SU-DHL-6 (cell line): Measurements from ENCODE around the gene ADGRB3.
"Not testable (repeated sequence)": the region's sequence is repeated elsewhere in the genome, so short reads cannot be mapped to it uniquely, and the experiment has no call there.

ENCODE experiments used
- H2AFZ ChIP-seq: fragments of 200-600 bp; sonication (generic); 2 replicates; pipeline ENCODE4 v1.6.1; 2014; ENCODE audit warnings: low read depth, mild to moderate bottlenecking, moderate library complexity, mixed read lengths, antibody characterized with exemption, low read length; ENCODE audit not compliant: severe bottlenecking
- H3F3A ChIP-seq: fragments of 200-600 bp; shearing (Covaris generic); 2 replicates; pipeline ENCODE4 v1.6.0; 2016; ENCODE audit warnings: antibody characterized with exemption, mild to moderate bottlenecking; ENCODE audit not compliant: insufficient read depth
- H3K27ac ChIP-seq: fragments of 200-600 bp; sonication (generic); 2 replicates; pipeline ENCODE4 v1.5.1; 2016; ENCODE audit warnings: low read depth, mild to moderate bottlenecking, low read length, moderate library complexity, mixed read lengths
- H3K27me3 ChIP-seq: fragments of 200-600 bp; sonication (generic), shearing (Covaris generic); 2 replicates; pipeline ENCODE4 v1.6.0; 2014; ENCODE audit warnings: mild to moderate bottlenecking, low read length
- H3K36me3 ChIP-seq: fragments of 200-600 bp; sonication (generic); 2 replicates; pipeline ENCODE4 v1.6.1; 2014; ENCODE audit warnings: mild to moderate bottlenecking, low read length, mixed read lengths
- H3K4me2 ChIP-seq: fragments of 300-600, 200-600 bp; shearing (Covaris generic), sonication (generic); 2 replicates; pipeline ENCODE4 v1.6.0; 2014; ENCODE audit warnings: low read length, low read depth, mild to moderate bottlenecking; ENCODE audit not compliant: poor library complexity, severe bottlenecking
- H3K4me3 ChIP-seq: fragments of 200-600 bp; sonication (generic); 2 replicates; pipeline ENCODE4 v1.5.1; 2014; ENCODE audit warnings: antibody characterized with exemption, low read length, mild to moderate bottlenecking, mixed read lengths; ENCODE audit not compliant: insufficient read depth, poor library complexity, severe bottlenecking
- H3K79me2 ChIP-seq: fragments of 200-600 bp; sonication (generic); 2 replicates; pipeline ENCODE4 v1.6.1; 2014; ENCODE audit warnings: mild to moderate bottlenecking, low read length, moderate library complexity; ENCODE audit not compliant: insufficient read depth
- H3K9ac ChIP-seq: fragments of 200-600 bp; sonication (generic); 2 replicates; pipeline ENCODE4 v1.7.0; 2014; ENCODE audit warnings: mild to moderate bottlenecking, low read length
- H3K9me2 ChIP-seq: fragments of 200-600 bp; sonication (generic); replicated peaks from 2 replicates; pipeline ENCODE4 v1.6.1; 2014; ENCODE audit warnings: low read length; ENCODE audit not compliant: insufficient read depth
- H3K9me3 ChIP-seq: fragments of 200-600 bp; sonication (generic); 2 replicates; pipeline ENCODE4 v1.6.1; 2014; ENCODE audit warnings: low read length, mixed read lengths; ENCODE audit not compliant: insufficient read depth
- H4K20me1 ChIP-seq: fragments of 200-600 bp; sonication (generic); 2 replicates; pipeline ENCODE4 v1.6.1; 2014; ENCODE audit warnings: low read depth, mild to moderate bottlenecking, antibody characterized with exemption, low read length, moderate library complexity, mixed read lengths
- EZH2phosphoT487 ChIP-seq: fragments of 200-600 bp; sonication (generic), shearing (Covaris generic); conservative IDR thresholded peaks from 2 replicates; pipeline ENCODE4 v1.6.1; 2018; ENCODE audit warnings: mild to moderate bottlenecking, antibody characterized with exemption, low read length, moderate library complexity, mixed read lengths
- TF ChIP-seq, protein P1 (sequence below): fragments of 200-600 bp; sonication (generic); IDR thresholded peaks from one replicate; pipeline ENCODE4 v1.5.1; 2017; ENCODE audit warnings: antibody characterized with exemption, mild to moderate bottlenecking, low read length, moderate library complexity; ENCODE audit not compliant: insufficient read depth, poor library complexity, severe bottlenecking

The ADGRB3 gene

DNA sequence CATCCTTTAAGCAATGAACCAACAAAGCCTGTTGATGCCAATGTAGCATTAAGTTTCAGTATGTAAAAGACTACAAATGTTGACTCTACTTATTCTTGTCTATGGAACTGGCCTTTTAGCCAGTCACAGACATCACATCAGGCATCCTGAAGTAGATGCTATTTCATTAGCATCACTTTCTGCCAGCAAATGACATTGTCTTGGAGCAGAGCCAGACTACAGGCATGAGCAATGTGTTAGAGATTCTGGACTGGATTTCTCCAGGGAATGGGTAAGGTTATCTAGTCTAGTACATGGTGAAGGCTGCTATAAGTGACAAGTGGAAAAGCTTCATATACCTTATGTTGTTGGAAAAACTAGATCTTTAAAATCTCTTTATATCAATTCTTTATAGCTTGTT, 142.9 kb downstream of the ADGRB3 start:
- no peaks in the 10 kb centered on the region for H3K9me3 ChIP-seq
- TF ChIP-seq, protein P1, sequence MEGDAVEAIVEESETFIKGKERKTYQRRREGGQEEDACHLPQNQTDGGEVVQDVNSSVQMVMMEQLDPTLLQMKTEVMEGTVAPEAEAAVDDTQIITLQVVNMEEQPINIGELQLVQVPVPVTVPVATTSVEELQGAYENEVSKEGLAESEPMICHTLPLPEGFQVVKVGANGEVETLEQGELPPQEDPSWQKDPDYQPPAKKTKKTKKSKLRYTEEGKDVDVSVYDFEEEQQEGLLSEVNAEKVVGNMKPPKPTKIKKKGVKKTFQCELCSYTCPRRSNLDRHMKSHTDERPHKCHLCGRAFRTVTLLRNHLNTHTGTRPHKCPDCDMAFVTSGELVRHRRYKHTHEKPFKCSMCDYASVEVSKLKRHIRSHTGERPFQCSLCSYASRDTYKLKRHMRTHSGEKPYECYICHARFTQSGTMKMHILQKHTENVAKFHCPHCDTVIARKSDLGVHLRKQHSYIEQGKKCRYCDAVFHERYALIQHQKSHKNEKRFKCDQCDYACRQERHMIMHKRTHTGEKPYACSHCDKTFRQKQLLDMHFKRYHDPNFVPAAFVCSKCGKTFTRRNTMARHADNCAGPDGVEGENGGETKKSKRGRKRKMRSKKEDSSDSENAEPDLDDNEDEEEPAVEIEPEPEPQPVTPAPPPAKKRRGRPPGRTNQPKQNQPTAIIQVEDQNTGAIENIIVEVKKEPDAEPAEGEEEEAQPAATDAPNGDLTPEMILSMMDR: no peak
- TF ChIP-seq EZH2phosphoT487: no peak
- no peaks in the 10 kb centered on the region for H3K36me3 ChIP-seq
- no peaks in the 10 kb centered on the region for H4K20me1 ChIP-seq
- no peaks in the 10 kb centered on the region for H3K27me3 ChIP-seq
- H3K4me2 ChIP-seq: no peak overlapping the region
- no peak overlapping the region for H3K27ac ChIP-seq
- H3K9me2 ChIP-seq: no peaks in the 10 kb centered on the region
- no peak overlapping the region for H3K9ac ChIP-seq
- H3K4me3 ChIP-seq: no peak overlapping the region
- H3K79me2 ChIP-seq: no peaks in the 10 kb centered on the region
- no peaks in the 10 kb centered on the region for H3F3A ChIP-seq
- H2AFZ ChIP-seq: no peak overlapping the region

DNA sequence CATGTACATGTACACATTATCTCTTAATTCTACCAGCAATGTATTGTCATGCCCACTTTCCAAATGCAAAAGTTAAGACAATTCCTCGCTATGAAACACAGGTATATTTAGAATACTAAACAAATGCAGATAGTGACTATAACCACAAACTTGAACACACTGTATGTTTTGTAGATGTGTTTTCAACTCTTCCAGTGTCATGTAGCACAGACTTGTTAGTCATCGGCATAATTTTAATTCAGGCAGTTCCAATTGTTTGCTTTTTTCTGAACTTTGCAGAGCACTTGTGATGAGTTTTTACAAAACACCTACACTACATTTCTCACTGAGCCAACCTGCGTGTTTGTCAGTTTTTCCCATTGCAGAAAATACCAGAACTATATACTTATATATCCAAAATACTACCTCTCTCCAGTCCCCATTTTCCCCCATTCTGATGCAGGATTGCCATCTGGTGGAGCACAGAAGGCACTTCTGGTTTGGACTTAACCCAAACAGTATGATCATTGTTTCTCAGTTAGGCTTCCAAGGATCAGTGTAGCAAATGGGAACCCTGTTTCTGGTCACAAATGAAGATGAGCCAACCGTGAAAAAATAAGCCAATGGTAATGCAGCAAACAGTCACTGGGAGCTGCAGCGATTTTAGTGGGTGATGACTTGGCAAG, 143.4 kb downstream of the ADGRB3 start:
- Histone ChIP-seq H3K27ac (no peak overlapping the region), H3F3A (no peaks in the 10 kb centered on the region), H2AFZ (no peak overlapping the region), H3K36me3 (no peaks in the 10 kb centered on the region), H3K4me2 (no peak overlapping the region), H4K20me1 (no peaks in the 10 kb centered on the region), H3K9ac (no peak overlapping the region), H3K79me2 (no peaks in the 10 kb centered on the region), H3K27me3 (no peaks in the 10 kb centered on the region), H3K9me2 (no peaks in the 10 kb centered on the region), H3K9me3 (no peaks in the 10 kb centered on the region), H3K4me3 (no peak overlapping the region)
- TF ChIP-seq, protein P1: peak; percentile 13
- TF ChIP-seq EZH2phosphoT487: no peak

DNA sequence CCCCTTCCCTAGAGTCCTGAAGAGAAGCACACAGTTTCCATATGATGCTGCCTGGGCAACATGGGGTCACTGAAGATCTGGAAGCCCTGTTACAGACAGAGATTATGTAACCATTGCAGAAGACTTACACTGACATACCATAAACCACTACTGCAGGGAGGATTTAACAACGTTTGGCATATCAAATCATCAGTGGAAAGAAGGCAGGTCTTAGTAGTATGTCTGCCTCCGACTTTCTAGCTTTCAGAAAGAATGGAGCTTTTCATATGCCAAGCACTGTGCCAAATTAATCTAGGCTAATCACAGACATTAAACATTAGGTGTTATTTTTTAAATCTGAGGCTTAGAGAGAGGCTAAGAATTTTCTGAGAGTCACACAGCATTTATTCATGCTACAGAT, 144.3 kb downstream of the ADGRB3 start:
- TF ChIP-seq, protein P1: no peak
- TF ChIP-seq EZH2phosphoT487: no peak
- Histone ChIP-seq H2AFZ (no peak overlapping the region), H3K4me3 (no peak overlapping the region), H3K79me2 (no peaks in the 10 kb centered on the region), H3K9me3 (no peaks in the 10 kb centered on the region), H3K27ac (no peak overlapping the region), H3K9ac (no peak overlapping the region), H3K27me3 (no peaks in the 10 kb centered on the region), H3K9me2 (no peaks in the 10 kb centered on the region), H4K20me1 (no peaks in the 10 kb centered on the region), H3K4me2 (no peak overlapping the region), H3F3A (no peaks in the 10 kb centered on the region), H3K36me3 (no peaks in the 10 kb centered on the region)

DNA sequence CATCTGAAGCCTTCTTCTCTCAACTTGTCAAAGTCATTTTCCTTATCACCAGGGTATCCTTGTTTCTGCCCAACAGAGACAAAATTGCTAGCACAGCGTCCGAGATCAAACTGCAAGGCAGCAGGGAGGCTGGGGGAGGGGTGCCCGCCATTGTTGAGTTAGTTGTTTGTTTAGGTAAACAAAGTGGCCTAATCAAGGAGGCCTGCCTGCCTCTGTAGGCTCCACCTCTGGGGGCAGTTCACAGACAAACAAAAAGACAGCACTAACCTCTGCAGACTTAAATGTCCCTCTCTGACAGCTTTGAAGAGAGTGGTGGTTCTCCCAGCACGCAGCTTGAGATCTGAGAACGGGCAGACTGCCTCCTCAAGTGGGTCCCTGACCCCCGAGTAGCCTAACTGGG, 155.0 kb downstream of the ADGRB3 start:
- H3K27me3 ChIP-seq, H2AFZ ChIP-seq, H4K20me1 ChIP-seq, H3K9me2 ChIP-seq, H3K4me2 ChIP-seq, H3F3A ChIP-seq, H3K36me3 ChIP-seq, H3K4me3 ChIP-seq, H3K9me3 ChIP-seq, H3K79me2 ChIP-seq, H3K9ac ChIP-seq, H3K27ac ChIP-seq: not testable (repeated sequence)

DNA sequence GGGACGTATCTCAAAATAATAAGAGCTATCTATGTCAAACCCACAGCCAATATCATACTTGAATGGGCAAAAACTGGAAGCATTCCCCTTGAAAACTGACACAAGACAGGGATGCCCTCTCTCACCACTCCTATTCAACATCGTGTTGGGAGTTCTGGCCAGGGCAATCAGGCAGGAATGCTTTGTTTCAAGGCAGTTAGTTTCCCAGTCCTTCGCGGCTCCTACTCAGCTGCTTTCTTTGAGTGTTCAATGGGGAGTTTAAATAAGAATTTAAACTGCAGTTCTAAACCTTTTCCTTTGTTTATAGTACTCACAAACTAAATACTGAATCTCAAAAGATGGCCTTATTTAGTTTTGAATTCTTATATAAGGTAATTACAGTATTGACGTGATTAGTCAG, 179.9 kb downstream of the ADGRB3 start:
- not testable (repeated sequence) for H3K9me3 ChIP-seq, H2AFZ ChIP-seq, H3K9ac ChIP-seq, H3K36me3 ChIP-seq, H3K27ac ChIP-seq, H3K9me2 ChIP-seq, H3K4me3 ChIP-seq, H3F3A ChIP-seq, H3K27me3 ChIP-seq, H4K20me1 ChIP-seq, H3K4me2 ChIP-seq, H3K79me2 ChIP-seq
